ENCODE measurements around the gene ACAD9. TPM values are rescaled to one million over a fixed set of nuclear protein-coding genes. Genes with fewer than 3 reads are reported as not detected.
"Not testable (repeated sequence)": the region's sequence is repeated elsewhere in the genome, so short reads cannot be mapped to it uniquely, and the experiment has no call there.

The ACAD9 gene
- polyA plus RNA-seq, 12 donors, result 21.3 to 46.4 (median 26.5) TPM; not detected in 1

GRCh38 chr3:128855569-128855968 is 23.9 kb upstream of the ACAD9 start:
- no peak for DNase-seq

GRCh38 chr3:128858167-128858566 is 21.3 kb upstream of the ACAD9 start:
- DNase-seq, result no peak

- DNase-seq, result no peak
These were observed 19.8 kb upstream of the ACAD9 start for GRCh38 chr3:128859630-128860029.

GRCh38 chr3:128861491-128861890 is 17.9 kb upstream of the ACAD9 start:
- DNase-seq, result no peak

GRCh38 chr3:128863560-128863959 is 15.9 kb upstream of the ACAD9 start:
- no peak for DNase-seq

- no peak for DNase-seq
These were observed 15.0 kb upstream of the ACAD9 start for GRCh38 chr3:128864351-128864811.

- not testable (repeated sequence) for DNase-seq
These were observed 14.3 kb upstream of the ACAD9 start for GRCh38 chr3:128864849-128865804.

GRCh38 chr3:128867200-128868125 is 12.0 kb upstream of the ACAD9 start:
- no peak for DNase-seq

- no peak for DNase-seq
These were observed 9.1 kb upstream of the ACAD9 start for GRCh38 chr3:128870347-128870746.

GRCh38 chr3:128872282-128872681 is 7.1 kb upstream of the ACAD9 start:
- no peak for DNase-seq

- no peak for DNase-seq
These were observed 6.7 kb upstream of the ACAD9 start for GRCh38 chr3:128872744-128873143.

- no peak for DNase-seq
These were observed 6.0 kb upstream of the ACAD9 start for GRCh38 chr3:128873244-128874022.

GRCh38 chr3:128874481-128875180 is 4.8 kb upstream of the ACAD9 start:
- DNase-seq, result no peak

- no peak for DNase-seq
These were observed 3.8 kb upstream of the ACAD9 start for GRCh38 chr3:128875556-128876120.

GRCh38 chr3:128878011-128878457 is 1.4 kb upstream of the ACAD9 start:
- no peak for DNase-seq

- no peak for DNase-seq
These were observed 780 bp upstream of the ACAD9 start for GRCh38 chr3:128878556-128879124.

GRCh38 chr3:128879991-128880390 is 571 bp downstream of the ACAD9 start:
- DNase-seq, result no peak

GRCh38 chr3:128880455-128880854 is 1.0 kb downstream of the ACAD9 start:
- not testable (repeated sequence) for DNase-seq

GRCh38 chr3:128881576-128881975 is 2.2 kb downstream of the ACAD9 start:
- no peak for DNase-seq

GRCh38 chr3:128882719-128883118 is 3.3 kb downstream of the ACAD9 start:
- DNase-seq, result no peak

Measured in muscle of arm (tissue), 12 donors.